Neutrophil (primary cell): ENCODE measurements around the gene ANKS6.

Experiments
- H3K27ac ChIP-seq: fragments of 200-600 bp; sonication (generic); 2 replicates; pipeline ENCODE4 v1.5.1; 2016; ENCODE audit warnings: mild to moderate bottlenecking, moderate library complexity
- H3K27me3 ChIP-seq: fragments of 200-600 bp; sonication (generic); 2 replicates; pipeline ENCODE4 v1.6.0; 2016; ENCODE audit warnings: mild to moderate bottlenecking
- H3K36me3 ChIP-seq: fragments of 200-600 bp; sonication (generic); 2 replicates; pipeline ENCODE4 v1.5.1; 2017
- H3K4me1 ChIP-seq, 2 experiments: fragments of 200-600 bp in 1 of 2; sonication (generic) in 1 of 2; 1 replicate in 1 of 2; 2 replicates in 1 of 2; pipeline versions ENCODE4 v1.5.1 to v1.6.1; 2013 to 2016; ENCODE audit warnings: low read depth in 1 of 2, low read length in 1 of 2, mild to moderate bottlenecking in 1 of 2, moderate library complexity in 1 of 2; ENCODE audit not compliant: control insufficient read depth in 1 of 2, insufficient read depth in 1 of 2
- H3K4me3 ChIP-seq, 2 experiments: fragments of 200-600 bp in 1 of 2; sonication (generic) in 1 of 2; 1 replicate in 1 of 2; 2 replicates in 1 of 2; pipeline ENCODE4 v1.5.1; 2013 to 2016; ENCODE audit warnings: low read depth in 1 of 2, low read length in 1 of 2, mild to moderate bottlenecking in 1 of 2, moderate library complexity in 1 of 2
- H3K9me3 ChIP-seq: fragments of 200-600 bp; sonication (generic); 2 replicates; pipeline ENCODE4 v1.5.1; 2016
- TF ChIP-seq, protein P1 (sequence below): fragments of 200-600 bp; sonication (generic); IDR thresholded peaks from 2 replicates; pipeline ENCODE4 v1.5.1; 2016; ENCODE audit warnings: antibody characterized with exemption

ANKS6 gene

DNA sequence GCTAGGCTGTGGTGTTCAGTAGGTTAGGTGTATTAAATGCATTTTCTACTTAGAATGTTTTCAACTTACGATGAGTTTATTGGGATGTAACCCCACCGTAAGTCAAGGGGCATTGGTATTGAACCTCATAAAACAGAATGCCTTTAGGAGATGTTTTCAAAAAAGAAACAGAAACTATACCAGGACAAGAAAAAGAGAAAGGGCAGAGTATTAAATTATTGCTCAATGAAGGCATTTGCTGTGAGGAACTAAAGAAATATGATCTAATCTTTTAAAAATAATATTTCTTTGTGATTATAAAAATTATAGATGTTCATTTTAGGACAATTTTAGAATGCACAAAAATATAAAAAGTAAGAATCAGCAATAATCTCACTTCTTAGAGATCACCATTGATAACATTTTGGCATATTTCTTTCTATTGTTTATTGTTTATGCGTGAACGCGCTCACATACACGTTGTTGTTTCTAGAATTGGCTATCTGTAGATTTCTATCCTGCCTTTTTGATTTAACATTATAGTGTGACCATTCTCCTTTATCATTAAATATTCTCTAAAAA, 19.1 kb upstream of the ANKS6 start:
- TF ChIP-seq, protein P1, sequence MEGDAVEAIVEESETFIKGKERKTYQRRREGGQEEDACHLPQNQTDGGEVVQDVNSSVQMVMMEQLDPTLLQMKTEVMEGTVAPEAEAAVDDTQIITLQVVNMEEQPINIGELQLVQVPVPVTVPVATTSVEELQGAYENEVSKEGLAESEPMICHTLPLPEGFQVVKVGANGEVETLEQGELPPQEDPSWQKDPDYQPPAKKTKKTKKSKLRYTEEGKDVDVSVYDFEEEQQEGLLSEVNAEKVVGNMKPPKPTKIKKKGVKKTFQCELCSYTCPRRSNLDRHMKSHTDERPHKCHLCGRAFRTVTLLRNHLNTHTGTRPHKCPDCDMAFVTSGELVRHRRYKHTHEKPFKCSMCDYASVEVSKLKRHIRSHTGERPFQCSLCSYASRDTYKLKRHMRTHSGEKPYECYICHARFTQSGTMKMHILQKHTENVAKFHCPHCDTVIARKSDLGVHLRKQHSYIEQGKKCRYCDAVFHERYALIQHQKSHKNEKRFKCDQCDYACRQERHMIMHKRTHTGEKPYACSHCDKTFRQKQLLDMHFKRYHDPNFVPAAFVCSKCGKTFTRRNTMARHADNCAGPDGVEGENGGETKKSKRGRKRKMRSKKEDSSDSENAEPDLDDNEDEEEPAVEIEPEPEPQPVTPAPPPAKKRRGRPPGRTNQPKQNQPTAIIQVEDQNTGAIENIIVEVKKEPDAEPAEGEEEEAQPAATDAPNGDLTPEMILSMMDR = no peak
- Histone ChIP-seq H3K4me1 (no peaks in the 10 kb centered on the region), H3K27me3 (peaks cover 10% of the 10 kb centered on the region), H3K9me3 (no peaks in the 10 kb centered on the region), H3K27ac (no peak overlapping the region), H3K36me3 (no peaks in the 10 kb centered on the region), H3K4me3 (no peak overlapping the region)

DNA sequence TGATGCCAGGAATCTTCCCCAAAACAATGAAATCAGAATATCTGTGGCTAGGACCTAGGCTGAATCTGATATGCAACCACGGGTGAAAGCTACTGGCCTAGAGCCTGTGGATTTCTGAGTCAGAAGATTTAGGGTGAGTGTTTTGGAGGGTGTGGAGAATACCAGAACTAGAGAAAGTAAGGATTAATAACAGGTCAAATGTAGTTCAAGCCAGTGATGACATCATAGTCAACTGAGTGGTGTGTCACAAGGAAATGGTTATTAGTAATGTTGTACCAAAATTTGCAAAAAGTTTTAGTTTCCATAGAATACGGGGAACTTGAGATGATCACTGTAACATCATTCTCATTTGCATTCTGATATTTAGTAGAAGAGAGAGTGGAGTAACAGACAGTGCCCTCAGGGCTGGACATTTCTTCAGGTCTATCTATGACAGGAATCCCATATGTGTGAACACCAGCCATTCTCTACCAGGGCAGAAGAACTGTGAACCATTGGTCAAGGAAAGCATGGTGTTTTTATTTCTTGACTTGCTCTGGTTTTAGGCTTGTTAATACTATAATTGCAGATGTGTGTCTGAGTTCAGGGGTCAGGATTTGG, 14.8 kb upstream of the ANKS6 start:
- no peak overlapping the region for H3K27ac ChIP-seq
- TF ChIP-seq, protein P1 = no peak
- peaks cover 53% of the 10 kb centered on the region for H3K27me3 ChIP-seq
- no peak overlapping the region for H3K4me3 ChIP-seq
- peaks cover 9 to 11% of the 10 kb centered on the region in 2 experiments for H3K4me1 ChIP-seq
- H3K36me3 ChIP-seq = no peaks in the 10 kb centered on the region
- no peaks in the 10 kb centered on the region for H3K9me3 ChIP-seq

DNA sequence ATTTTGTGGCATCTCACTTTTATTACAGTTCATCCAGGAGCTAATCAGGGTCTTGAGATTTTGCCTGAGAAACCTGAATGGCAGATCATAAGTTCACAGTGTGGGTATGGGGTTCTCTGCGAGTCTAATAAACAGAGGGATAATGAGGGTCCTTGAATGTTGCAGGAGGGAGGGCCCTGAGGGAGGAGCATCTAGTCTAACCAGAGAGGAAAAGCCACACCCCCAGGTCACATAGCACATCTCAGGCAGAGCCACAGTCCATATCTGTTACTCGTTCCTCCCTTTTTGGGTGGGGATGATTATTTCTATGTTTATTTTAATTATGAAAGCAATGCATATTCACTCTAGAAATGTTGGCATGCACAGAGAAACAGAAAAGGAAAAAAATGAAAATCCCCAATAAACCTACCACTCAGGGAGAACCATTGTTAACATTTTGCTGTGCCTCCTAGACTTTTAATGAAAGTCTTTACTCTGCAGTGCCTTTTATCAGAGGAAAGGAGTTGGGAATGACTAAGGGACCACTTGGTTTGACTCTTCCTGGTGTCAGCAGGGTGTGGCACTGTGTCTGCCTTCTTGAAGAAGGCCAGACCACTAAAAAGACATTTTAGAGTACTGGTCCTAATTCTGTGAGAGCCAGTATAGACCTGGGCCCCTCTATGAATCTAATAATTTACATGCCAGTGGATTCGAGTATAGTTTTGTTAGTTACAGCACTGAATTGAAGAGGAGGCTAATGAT, 13.9 kb upstream of the ANKS6 start:
- no peak overlapping the region for H3K27ac ChIP-seq
- H3K4me3 ChIP-seq = no peak overlapping the region
- no peaks in the 10 kb centered on the region for H3K36me3 ChIP-seq
- no peaks in the 10 kb centered on the region for H3K9me3 ChIP-seq
- TF ChIP-seq, protein P1 = no peak
- H3K27me3 ChIP-seq = peaks cover 62% of the 10 kb centered on the region
- peaks cover 9 to 11% of the 10 kb centered on the region in 2 experiments for H3K4me1 ChIP-seq

DNA sequence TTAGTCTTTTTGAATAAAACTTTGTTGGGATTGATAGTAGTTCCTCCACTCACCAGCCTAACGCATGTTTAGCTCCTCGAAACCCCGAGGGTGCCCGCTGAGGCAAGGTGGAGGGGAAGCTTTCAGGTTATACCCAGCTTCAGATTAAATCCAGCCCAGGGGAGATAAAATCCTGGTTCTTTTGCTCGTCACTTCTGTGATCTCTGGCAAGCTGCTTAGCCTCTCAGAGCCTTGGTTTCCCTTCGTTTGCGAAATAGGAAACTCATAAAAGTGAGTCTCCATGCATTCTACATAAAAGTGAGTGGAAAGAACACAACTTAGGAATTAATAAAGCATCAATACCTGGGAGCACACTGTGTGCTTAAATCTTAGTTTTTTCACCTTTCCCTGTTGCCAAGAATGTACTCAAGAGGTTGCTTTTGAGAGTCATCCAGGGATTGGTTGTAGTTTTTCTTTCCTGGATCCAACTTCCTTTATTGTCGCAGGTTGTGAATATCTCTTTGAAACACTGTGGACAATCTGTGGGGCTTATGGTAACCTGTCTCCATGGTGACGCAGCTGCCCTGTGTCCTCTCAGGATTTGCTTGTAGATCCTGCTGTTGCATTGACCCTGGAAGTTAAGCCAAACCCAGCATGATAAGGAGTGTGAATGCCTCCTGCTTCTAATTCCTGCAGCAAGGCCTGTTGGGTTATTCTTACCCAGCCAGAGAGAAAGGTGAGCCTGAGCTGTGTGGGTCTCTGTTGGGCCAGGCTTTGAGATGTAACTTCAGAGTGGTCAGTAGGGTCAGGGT, 13.2 kb upstream of the ANKS6 start:
- H3K9me3 ChIP-seq = no peaks in the 10 kb centered on the region
- H3K4me3 ChIP-seq = no peak overlapping the region
- no peaks in the 10 kb centered on the region for H3K36me3 ChIP-seq
- TF ChIP-seq, protein P1 = no peak
- peaks cover 9 to 11% of the 10 kb centered on the region in 2 experiments for H3K4me1 ChIP-seq
- no peak overlapping the region for H3K27ac ChIP-seq
- H3K27me3 ChIP-seq = peaks cover 69% of the 10 kb centered on the region

DNA sequence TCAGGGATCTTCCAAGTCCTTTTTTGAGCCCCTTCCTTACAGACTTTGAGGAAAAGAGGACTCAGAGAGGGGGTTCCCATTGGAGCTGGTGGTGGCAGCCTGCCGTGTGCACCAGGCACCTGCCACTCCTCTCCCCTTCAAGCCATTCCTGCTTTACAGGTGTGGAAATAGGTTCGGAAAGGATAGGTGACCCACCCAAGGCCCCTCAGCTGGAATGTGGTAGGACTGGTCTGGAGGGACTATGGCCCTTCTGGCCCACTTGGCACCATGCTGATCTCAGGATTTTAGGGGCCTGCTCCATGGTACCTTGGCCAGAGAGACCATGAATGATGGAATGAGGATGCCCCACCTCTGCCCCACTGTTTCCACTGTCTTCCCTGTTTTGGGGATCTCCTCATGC, 12.5 kb upstream of the ANKS6 start:
- TF ChIP-seq, protein P1 = no peak
- Histone ChIP-seq H3K27ac (no peak overlapping the region), H3K36me3 (no peaks in the 10 kb centered on the region), H3K4me1 (peaks cover 9 to 11% of the 10 kb centered on the region in 2 experiments), H3K27me3 (peaks cover 76% of the 10 kb centered on the region), H3K4me3 (peak overlapping the region in 1 of 2 experiments; percentile 20), H3K9me3 (no peaks in the 10 kb centered on the region)
